ENCODE data around the gene TPSAB1.

Gene TPSAB1

GRCh38 chr16:1258906-1259759 is 18.6 kb downstream of the TPSAB1 start:
- Histone ChIP-seq H2AFZ (ENCODE audit: low read length) (no peak overlapping the region), H3K9me3 (ENCODE audit: insufficient read depth, low read depth, low read length) (no peaks in the 10 kb centered on the region), H3K36me3 (ENCODE audit: insufficient read depth, low read length) (no peaks in the 10 kb centered on the region), H3K9ac (ENCODE audit: low read depth, low read length, poor library complexity, severe bottlenecking) (no peak overlapping the region), H4K20me1 (ENCODE audit: insufficient read depth, low read length, poor library complexity, severe bottlenecking) (no peaks in the 10 kb centered on the region), H3F3A (ENCODE audit: low read depth) (no peaks in the 10 kb centered on the region), H3K79me2 (ENCODE audit: insufficient read depth, low read length) (no peaks in the 10 kb centered on the region), H3K27me3 (ENCODE audit: insufficient read depth, low read length, poor library complexity, severe bottlenecking) (no peaks in the 10 kb centered on the region), H3K4me1 (ENCODE audit: insufficient read depth, low read length, poor library complexity, severe bottlenecking) (no peaks in the 10 kb centered on the region), H3K9me2 (replicated peaks; ENCODE audit: low read depth, low read length) (no peaks in the 10 kb centered on the region), H3K4me3 (ENCODE audit: low read length, poor library complexity, severe bottlenecking) (no peak overlapping the region), H3K4me2 (ENCODE audit: low read depth, low read length, poor library complexity, severe bottlenecking) (no peak overlapping the region)
- TF ChIP-seq EZH2phosphoT487 (IDR thresholded peaks at IDR 0.05; ENCODE audit: borderline replicate concordance) (no peak), CTCF (conservative IDR thresholded peaks at IDR 0.05; ENCODE audit: low read length) (no peak)

- no peak overlapping the region for H3K4me3 ChIP-seq (ENCODE audit: low read length, poor library complexity, severe bottlenecking)
These were observed 19.2 kb downstream of the TPSAB1 start for GRCh38 chr16:1259760-1260068.

GRCh38 chr16:1260101-1260680 is 19.7 kb downstream of the TPSAB1 start:
- H3K4me2 ChIP-seq (ENCODE audit: low read depth, low read length, poor library complexity, severe bottlenecking) = no peak overlapping the region
- H3K27me3 ChIP-seq (ENCODE audit: insufficient read depth, low read length, poor library complexity, severe bottlenecking) = no peaks in the 10 kb centered on the region
- no peaks in the 10 kb centered on the region for H3K36me3 ChIP-seq (ENCODE audit: insufficient read depth, low read length)
- H2AFZ ChIP-seq (ENCODE audit: low read length) = no peak overlapping the region
- H3K79me2 ChIP-seq (ENCODE audit: insufficient read depth, low read length) = no peaks in the 10 kb centered on the region
- no peak for TF ChIP-seq CTCF (conservative IDR thresholded peaks at IDR 0.05; ENCODE audit: low read length)
- no peak for TF ChIP-seq EZH2phosphoT487 (IDR thresholded peaks at IDR 0.05; ENCODE audit: borderline replicate concordance)
- H3K4me1 ChIP-seq (ENCODE audit: insufficient read depth, low read length, poor library complexity, severe bottlenecking) = no peaks in the 10 kb centered on the region
- no peak overlapping the region for H3K4me3 ChIP-seq (ENCODE audit: low read length, poor library complexity, severe bottlenecking)
- no peaks in the 10 kb centered on the region for H3K9me2 ChIP-seq (replicated peaks; ENCODE audit: low read depth, low read length)
- no peaks in the 10 kb centered on the region for H3K9me3 ChIP-seq (ENCODE audit: insufficient read depth, low read depth, low read length)
- H3F3A ChIP-seq (ENCODE audit: low read depth) = no peaks in the 10 kb centered on the region
- no peak overlapping the region for H3K9ac ChIP-seq (ENCODE audit: low read depth, low read length, poor library complexity, severe bottlenecking)
- H4K20me1 ChIP-seq (ENCODE audit: insufficient read depth, low read length, poor library complexity, severe bottlenecking) = no peaks in the 10 kb centered on the region

More at GRCh38 chr16:1259760-1260068, 19.2 kb downstream of the TPSAB1 start:
- Histone ChIP-seq H3K4me2 (ENCODE audit: low read depth, low read length, poor library complexity, severe bottlenecking) (no peak overlapping the region), H3K79me2 (ENCODE audit: insufficient read depth, low read length) (no peaks in the 10 kb centered on the region), H3K9me3 (ENCODE audit: insufficient read depth, low read depth, low read length) (no peaks in the 10 kb centered on the region), H3K27me3 (ENCODE audit: insufficient read depth, low read length, poor library complexity, severe bottlenecking) (no peaks in the 10 kb centered on the region), H3K36me3 (ENCODE audit: insufficient read depth, low read length) (no peaks in the 10 kb centered on the region), H4K20me1 (ENCODE audit: insufficient read depth, low read length, poor library complexity, severe bottlenecking) (no peaks in the 10 kb centered on the region), H3F3A (ENCODE audit: low read depth) (no peaks in the 10 kb centered on the region), H3K9ac (ENCODE audit: low read depth, low read length, poor library complexity, severe bottlenecking) (no peak overlapping the region), H2AFZ (ENCODE audit: low read length) (no peak overlapping the region), H3K9me2 (replicated peaks; ENCODE audit: low read depth, low read length) (no peaks in the 10 kb centered on the region), H3K4me1 (ENCODE audit: insufficient read depth, low read length, poor library complexity, severe bottlenecking) (no peaks in the 10 kb centered on the region)
- no peak for TF ChIP-seq EZH2phosphoT487 (IDR thresholded peaks at IDR 0.05; ENCODE audit: borderline replicate concordance)
- no peak for TF ChIP-seq CTCF (conservative IDR thresholded peaks at IDR 0.05; ENCODE audit: low read length)
